OCI-LY7 (cell line): ENCODE data around the gene LYRM2.

Experiments
- EZH2phosphoT487 ChIP-seq: fragments of 200-600 bp; sonication (generic); IDR thresholded peaks from 2 replicates; pipeline ENCODE4 v1.6.1; 2018; ENCODE audit warnings: low read depth, borderline replicate concordance, mild to moderate bottlenecking, mixed run types, antibody characterized with exemption, low read length, moderate library complexity, mixed read lengths
- TF ChIP-seq, protein P1 (sequence below): fragments of 200-600 bp; sonication (generic); conservative IDR thresholded peaks from 2 replicates; pipeline ENCODE4 v1.5.1; 2014; ENCODE audit warnings: mild to moderate bottlenecking, antibody characterized with exemption, low read length, moderate library complexity, mixed read lengths

DNA sequence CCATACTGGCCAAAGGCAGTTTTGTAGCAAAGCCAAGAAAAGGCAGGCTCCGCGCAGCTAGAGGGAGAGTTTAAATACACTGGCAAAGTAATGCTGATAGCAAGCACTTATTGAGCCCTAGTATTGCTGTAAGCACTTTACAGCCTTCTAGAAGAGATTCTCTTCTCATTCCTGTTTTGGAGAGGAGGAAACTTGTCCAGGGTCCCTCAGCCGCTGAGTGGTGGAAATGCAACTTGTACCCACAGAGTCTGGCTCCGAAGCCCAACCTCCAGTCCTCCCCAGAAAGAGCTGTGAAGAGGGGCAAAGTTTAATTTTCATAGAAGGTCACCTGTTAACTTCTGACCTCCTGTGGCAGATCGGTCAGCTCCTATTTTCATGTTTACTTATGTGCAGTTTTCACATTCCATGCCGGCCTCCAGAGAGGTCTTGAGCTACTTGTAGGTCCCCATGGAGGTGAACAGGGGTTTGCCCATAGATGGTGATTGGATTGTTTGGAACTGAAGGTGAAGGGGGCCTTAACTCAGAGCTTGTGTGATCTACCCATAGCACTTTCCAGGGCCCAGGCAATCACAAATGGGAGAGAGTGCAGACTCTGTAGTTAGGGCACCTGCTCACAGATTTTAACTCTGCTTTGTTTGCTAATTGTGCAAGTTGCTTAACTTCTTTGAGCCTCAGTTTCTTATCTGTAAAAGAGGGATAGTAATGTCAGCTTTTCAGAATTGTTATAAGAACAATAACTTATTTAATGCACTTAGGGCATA lies 70.7 kb downstream of the LYRM2 start:
- TF ChIP-seq, protein P1, sequence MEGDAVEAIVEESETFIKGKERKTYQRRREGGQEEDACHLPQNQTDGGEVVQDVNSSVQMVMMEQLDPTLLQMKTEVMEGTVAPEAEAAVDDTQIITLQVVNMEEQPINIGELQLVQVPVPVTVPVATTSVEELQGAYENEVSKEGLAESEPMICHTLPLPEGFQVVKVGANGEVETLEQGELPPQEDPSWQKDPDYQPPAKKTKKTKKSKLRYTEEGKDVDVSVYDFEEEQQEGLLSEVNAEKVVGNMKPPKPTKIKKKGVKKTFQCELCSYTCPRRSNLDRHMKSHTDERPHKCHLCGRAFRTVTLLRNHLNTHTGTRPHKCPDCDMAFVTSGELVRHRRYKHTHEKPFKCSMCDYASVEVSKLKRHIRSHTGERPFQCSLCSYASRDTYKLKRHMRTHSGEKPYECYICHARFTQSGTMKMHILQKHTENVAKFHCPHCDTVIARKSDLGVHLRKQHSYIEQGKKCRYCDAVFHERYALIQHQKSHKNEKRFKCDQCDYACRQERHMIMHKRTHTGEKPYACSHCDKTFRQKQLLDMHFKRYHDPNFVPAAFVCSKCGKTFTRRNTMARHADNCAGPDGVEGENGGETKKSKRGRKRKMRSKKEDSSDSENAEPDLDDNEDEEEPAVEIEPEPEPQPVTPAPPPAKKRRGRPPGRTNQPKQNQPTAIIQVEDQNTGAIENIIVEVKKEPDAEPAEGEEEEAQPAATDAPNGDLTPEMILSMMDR: no peak
- no peak for TF ChIP-seq EZH2phosphoT487
